CD14-positive monocyte (primary cell): ENCODE data around the gene CHAF1A. TPM values are rescaled to one million over a fixed set of nuclear protein-coding genes. Genes with fewer than 3 reads are reported as not detected.

ENCODE experiments used
- DNase-seq, 3 donors: peaks; one replicate each; pipeline ENCODE4 v3.0.0-alpha.2; 2011 to 2022
- H2AFZ ChIP-seq: 2 replicates; pipeline ENCODE4 v1.6.0; 2012; ENCODE audit warnings: mild to moderate bottlenecking, low read depth, low read length, inconsistent platforms; ENCODE audit not compliant: insufficient read depth, poor library complexity, severe bottlenecking
- H3K27ac ChIP-seq, 2 donors: 1 replicate in 1 of 2; 2 replicates in 1 of 2; pipeline ENCODE4 v1.5.1; 2012 to 2013; ENCODE audit warnings: low read length in 2 of 2, control low read depth in 1 of 2, inconsistent platforms in 1 of 2, low read depth in 1 of 2, mild to moderate bottlenecking in 1 of 2
- H3K27me3 ChIP-seq, 2 donors: one replicate each; pipeline versions ENCODE4 v1.6.0 to v1.6.1; 2011 to 2013; ENCODE audit warnings: low read length in 2 of 2; ENCODE audit not compliant: control insufficient read depth in 2 of 2, insufficient read depth in 2 of 2
- H3K36me3 ChIP-seq, 2 donors: replicated peaks in 1 of 2; 1 replicate in 1 of 2; 2 replicates in 1 of 2; pipeline versions ENCODE4 v1.5.1 to v1.6.1; 2012 to 2013; ENCODE audit warnings: low read length in 2 of 2, control low read depth in 1 of 2, inconsistent platforms in 1 of 2, mild to moderate bottlenecking in 1 of 2; ENCODE audit not compliant: insufficient read depth in 2 of 2, control insufficient read depth in 1 of 2
- H3K4me1 ChIP-seq, 2 donors: 1 replicate in 1 of 2; 2 replicates in 1 of 2; pipeline versions ENCODE4 v1.5.1 to v1.6.1; 2012 to 2013; ENCODE audit warnings: low read length in 2 of 2, control low read depth in 1 of 2, inconsistent platforms in 1 of 2, mild to moderate bottlenecking in 1 of 2, moderate library complexity in 1 of 2; ENCODE audit not compliant: insufficient read depth in 2 of 2, control insufficient read depth in 1 of 2
- H3K4me2 ChIP-seq: replicated peaks from 2 replicates; pipeline ENCODE3; 2012; ENCODE audit warnings: low read length, moderate library complexity, mild to moderate bottlenecking; ENCODE audit not compliant: poor library complexity, severe bottlenecking; ENCODE audit errors: extremely low read depth
- H3K4me3 ChIP-seq, 3 experiments: fragments of 200-600 bp in 1 of 3; sonication (generic) in 1 of 3; replicated peaks in 1 of 3; 1 replicate in 2 of 3; 2 replicates in 1 of 3; pipeline ENCODE4 v1.5.1; 2011 to 2013; ENCODE audit warnings: low read length in 3 of 3, mild to moderate bottlenecking in 3 of 3, control low read depth in 2 of 3, low read depth in 2 of 3, inconsistent platforms in 1 of 3, moderate library complexity in 1 of 3
- H3K79me2 ChIP-seq: 2 replicates; pipeline ENCODE4 v1.6.0; 2012; ENCODE audit warnings: mild to moderate bottlenecking, control low read depth, inconsistent platforms, low read length, moderate library complexity; ENCODE audit not compliant: insufficient read depth
- H3K9ac ChIP-seq: 2 replicates; pipeline ENCODE4 v1.6.0; 2017; ENCODE audit warnings: low read length, mild to moderate bottlenecking; ENCODE audit not compliant: insufficient read depth, poor library complexity, severe bottlenecking
- H3K9me3 ChIP-seq, 2 donors: replicated peaks in 1 of 2; 1 replicate in 1 of 2; 2 replicates in 1 of 2; pipeline versions ENCODE4 v1.5.1 to v1.6.1; 2012 to 2013; ENCODE audit warnings: low read length in 2 of 2, control low read depth in 1 of 2; ENCODE audit not compliant: control insufficient read depth in 1 of 2, insufficient read depth in 1 of 2
- H4K20me1 ChIP-seq: 2 replicates; pipeline ENCODE4 v1.6.0; 2012; ENCODE audit warnings: mild to moderate bottlenecking, low read length, control low read depth, moderate library complexity; ENCODE audit not compliant: insufficient read depth
- H3K27ac Mint-ChIP-seq, 7 donors: one replicate each; pipeline ENCODE4 v1.8.0; 2020; ENCODE audit warnings: mild to moderate bottlenecking in 7 of 7, mixed read lengths in 7 of 7, moderate library complexity in 6 of 7, inconsistent platforms in 2 of 7
- H3K27me3 Mint-ChIP-seq, 3 donors: one replicate each; pipeline ENCODE4 v1.8.0; 2021 to 2022; ENCODE audit warnings: low read depth in 3 of 3, mild to moderate bottlenecking in 3 of 3, mixed read lengths in 3 of 3, moderate library complexity in 3 of 3, inconsistent platforms in 1 of 3
- H3K36me3 Mint-ChIP-seq, 2 donors: one replicate each; pipeline ENCODE4 v1.8.0; 2020; ENCODE audit warnings: mixed read lengths in 2 of 2, inconsistent platforms in 1 of 2, mild to moderate bottlenecking in 1 of 2
- H3K4me1 Mint-ChIP-seq: one replicate; pipeline ENCODE4 v1.8.0; 2020; ENCODE audit warnings: mild to moderate bottlenecking, mixed read lengths
- H3K4me3 Mint-ChIP-seq, 2 donors: one replicate each; pipeline ENCODE4 v1.8.0; 2020; ENCODE audit warnings: mild to moderate bottlenecking in 2 of 2, mixed read lengths in 2 of 2, moderate library complexity in 1 of 2
- H3K9me3 Mint-ChIP-seq, 7 donors: one replicate each; pipeline ENCODE4 v1.8.0; 2020 to 2022; ENCODE audit warnings: mixed read lengths in 7 of 7, mild to moderate bottlenecking in 6 of 7, moderate library complexity in 6 of 7, inconsistent platforms in 2 of 7
- CTCF ChIP-seq: fragments of 200-600 bp; IDR thresholded peaks from one replicate; pipeline ENCODE4 v1.8.0; 2022; ENCODE audit warnings: antibody characterized with exemption, mild to moderate bottlenecking
- WGBS: methylation state at CpG from one replicate; pipeline ENCODE4 v1.1.5; 2013; ENCODE audit warnings: missing lambda C conversion rate; ENCODE audit not compliant: insufficient coverage; 5-methylcytosine and 5-hydroxymethylcytosine counted together
- intact Hi-C, 2 donors: fragments of 100-400 bp; cut with micrococcal nuclease; formaldehyde crosslinking; loops; one replicate each; pipeline versions ENCODE4 v1.15.0 to v1.15.1; 2023
- polyA plus RNA-seq, 3 donors: library from polyadenylated mRNA; depleted of rRNA in 1 of 3; unstranded in 2 of 3; stranded (reverse) in 1 of 3; fragments of 300-500 nt in 2 of 3; fragments of >200 nt in 1 of 3; fragmentation: Illumina TruSeq in 2 of 3; gene quantifications; 1 replicate in 2 of 3; 2 replicates in 1 of 3; pipeline ENCODE4 v1.2.3, GENCODE V29; 2012 to 2021

CHAF1A gene
- polyA plus RNA-seq, 3 donors, result 4.4 to 26.4 (median 5.4) TPM

GRCh38 chr19:4376991-4377781, 25.3 kb upstream of the CHAF1A start:
- H4K20me1 ChIP-seq, result peaks cover 100% of the 10 kb centered on the region
- 96% methylated on average over 23 of the region's 23 CpGs for WGBS

GRCh38 chr19:4378886-4379285, 23.6 kb upstream of the CHAF1A start:
- Mint-ChIP-seq H3K27me3 (peaks cover 1 to 4% (median 1%) of the 10 kb centered on the region in 3 donors), H3K36me3 (peaks cover 14 to 43% of the 10 kb centered on the region in 2 donors), H3K27ac (peak overlapping the region in 1 of 7 donors; percentile 48), H3K4me3 (no peak overlapping the region), H3K4me1 (peaks cover 59% of the 10 kb centered on the region), H3K9me3 (no peaks in the 10 kb centered on the region)
- Histone ChIP-seq H3K27me3 (no peaks in the 10 kb centered on the region), H3K4me2 (no peak overlapping the region), H3K4me1 (peaks cover 49 to 50% of the 10 kb centered on the region in 2 donors), H3K36me3 (peaks cover 2 to 6% of the 10 kb centered on the region in 2 donors), H3K79me2 (peaks cover 95% of the 10 kb centered on the region), H4K20me1 (peaks cover 100% of the 10 kb centered on the region), H3K4me3 (no peak overlapping the region), H3K9ac (no peak overlapping the region), H3K27ac (no peak overlapping the region), H3K9me3 (no peaks in the 10 kb centered on the region), H2AFZ (no peak overlapping the region)
- intact Hi-C loops, result no loop called here
- TF ChIP-seq CTCF, result no peak
- DNase-seq, result no peak
- WGBS, result 95% methylated on average over 11 of the region's 11 CpGs

More at GRCh38 chr19:4376991-4377781, 25.3 kb upstream of the CHAF1A start:
- Mint-ChIP-seq H3K9me3 (no peaks in the 10 kb centered on the region), H3K4me3 (no peak overlapping the region), H3K27me3 (peaks cover 0 to 4% (median 1%) of the 10 kb centered on the region in 3 donors), H3K27ac (no peak overlapping the region), H3K4me1 (peaks cover 62% of the 10 kb centered on the region), H3K36me3 (peaks cover 13 to 41% of the 10 kb centered on the region in 2 donors)
- Histone ChIP-seq H2AFZ (no peak overlapping the region), H3K36me3 (peaks cover 0 to 5% of the 10 kb centered on the region in 2 donors), H3K27me3 (no peaks in the 10 kb centered on the region), H3K4me2 (no peak overlapping the region), H3K79me2 (peaks cover 97% of the 10 kb centered on the region), H3K4me1 (peaks cover 55 to 58% of the 10 kb centered on the region in 2 donors), H3K27ac (no peak overlapping the region), H3K9me3 (no peaks in the 10 kb centered on the region), H3K4me3 (no peak overlapping the region), H3K9ac (no peak overlapping the region)
- intact Hi-C loops, result no loop called here
- no peak for TF ChIP-seq CTCF
- no peak for DNase-seq
